ENCODE data around the gene ITGA1.
"Not testable (repeated sequence)": the region's sequence is repeated elsewhere in the genome, so short reads cannot be mapped to it uniquely, and the experiment has no call there.

Gene ITGA1

GRCh38 chr5:52787600-52788504, at the start of gene ITGA1, which contains the start of gene PELO:
ITGA1 (plus strand) TSS chr5:52787916; CDS start chr5:52788354, 438 bp downstream.
PELO (plus strand) TSS chr5:52787916; CDS start chr5:52800395, 12,479 bp downstream.
- DNase-seq, result peak; percentile 19 to 41

GRCh38 chr5:52738095-52738506, 49.6 kb upstream of the ITGA1 start:
- DNase-seq, result no peak

- DNase-seq, result no peak
Observed at GRCh38 chr5:52740007-52740406, 47.7 kb upstream of the ITGA1 start.

GRCh38 chr5:52743012-52743411, 44.7 kb upstream of the ITGA1 start:
- no peak for DNase-seq

DNA sequence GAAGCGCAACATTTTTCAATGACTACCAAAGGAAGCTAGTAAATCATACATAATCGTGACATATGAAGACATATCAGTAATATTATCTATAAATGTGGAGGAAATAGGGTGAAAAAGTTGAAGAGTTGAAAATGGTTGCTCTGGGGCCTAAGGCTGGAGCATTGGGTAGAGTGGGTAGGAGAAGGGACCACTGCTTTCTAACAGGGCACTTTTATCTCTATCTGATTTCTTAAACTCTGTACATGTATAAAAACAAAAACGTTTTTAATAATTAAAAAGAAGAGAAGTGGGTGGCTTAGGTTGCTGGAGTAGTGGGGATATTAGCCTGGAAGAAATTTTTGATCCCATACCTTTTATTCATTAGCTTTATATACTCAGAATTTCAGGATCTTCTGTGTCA, 44.2 kb upstream of the ITGA1 start:
- no peak for DNase-seq

DNA sequence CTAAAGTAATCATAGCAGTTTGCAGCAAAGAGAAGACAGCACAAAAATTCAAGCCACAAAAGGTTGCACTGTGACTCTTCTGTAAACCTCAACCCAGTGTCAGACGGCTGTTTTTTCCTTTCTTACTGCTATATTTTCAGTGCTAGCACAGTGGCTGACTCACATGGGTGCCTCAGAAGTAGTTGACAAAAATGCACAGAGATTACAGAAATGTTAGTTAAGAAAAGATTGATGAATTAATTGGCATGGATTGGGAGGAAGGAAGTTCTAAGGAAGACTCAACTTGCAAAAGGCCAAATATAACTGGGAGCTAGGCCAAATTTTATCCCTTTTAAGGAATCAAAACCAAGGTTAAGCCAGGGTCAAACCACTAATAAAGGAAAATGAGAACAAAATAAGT, 43.7 kb upstream of the ITGA1 start:
- DNase-seq, result peak; percentile 11 to 22

- DNase-seq, result not testable (repeated sequence)
Observed at GRCh38 chr5:52744867-52745458, 42.8 kb upstream of the ITGA1 start.

GRCh38 chr5:52746539-52746938, 41.2 kb upstream of the ITGA1 start:
- DNase-seq, result no peak

DNA sequence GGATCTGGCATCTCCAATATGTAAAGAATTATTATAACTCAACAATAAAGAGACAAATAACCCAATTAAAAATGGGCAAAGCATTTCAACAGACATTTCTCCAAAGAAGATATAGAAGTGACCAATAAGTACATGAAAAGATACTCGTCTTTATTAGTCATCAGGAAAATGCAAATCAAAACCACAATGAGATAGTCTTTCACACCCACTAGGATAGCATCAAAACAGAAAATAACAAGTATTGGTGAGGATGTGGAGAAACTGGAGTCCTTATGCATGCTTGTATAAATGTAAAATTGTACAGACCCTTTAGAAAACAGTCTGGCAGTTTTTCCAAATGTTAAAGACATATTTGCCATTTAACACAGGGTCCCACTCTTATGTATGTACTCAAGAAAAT, 39.1 kb upstream of the ITGA1 start:
- no peak for DNase-seq

DNA sequence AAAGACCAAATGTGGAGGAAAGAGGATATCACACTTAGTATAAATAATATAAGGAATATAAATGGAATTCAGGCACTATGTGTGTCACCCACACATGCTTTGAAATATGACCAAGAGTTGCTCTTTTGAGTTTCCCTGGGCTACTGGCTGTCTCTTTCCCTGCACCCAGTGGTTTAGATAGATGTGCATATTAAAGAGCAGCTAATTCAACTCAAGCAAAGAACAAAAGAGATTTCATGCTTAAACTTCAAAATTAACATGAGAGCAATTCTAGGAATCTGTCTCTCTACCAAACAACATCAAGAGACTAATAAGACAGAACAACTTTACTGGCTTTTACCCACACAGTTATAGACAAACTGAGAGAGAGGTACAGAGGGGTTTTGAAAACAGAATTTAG, 38.0 kb upstream of the ITGA1 start:
- no peak for DNase-seq

DNA sequence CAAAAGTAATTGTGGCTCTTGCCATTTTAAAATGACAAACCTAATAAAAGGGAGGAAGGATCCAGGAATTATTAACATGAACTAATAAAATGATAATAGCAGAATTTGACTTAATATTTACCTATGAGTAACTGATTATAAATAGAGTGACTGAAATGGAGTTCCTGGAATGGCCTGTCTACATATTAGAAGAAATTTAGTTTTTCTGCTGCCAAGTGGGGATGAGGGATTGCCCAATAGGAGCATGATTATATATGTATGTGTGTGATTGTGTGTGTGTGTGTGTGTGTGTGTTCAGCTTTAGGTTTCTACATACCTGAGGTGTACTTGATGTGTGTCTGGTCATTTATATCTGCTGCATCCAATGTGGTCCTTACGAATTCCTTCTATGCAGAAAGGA, 36.6 kb upstream of the ITGA1 start:
- no peak for DNase-seq

DNA sequence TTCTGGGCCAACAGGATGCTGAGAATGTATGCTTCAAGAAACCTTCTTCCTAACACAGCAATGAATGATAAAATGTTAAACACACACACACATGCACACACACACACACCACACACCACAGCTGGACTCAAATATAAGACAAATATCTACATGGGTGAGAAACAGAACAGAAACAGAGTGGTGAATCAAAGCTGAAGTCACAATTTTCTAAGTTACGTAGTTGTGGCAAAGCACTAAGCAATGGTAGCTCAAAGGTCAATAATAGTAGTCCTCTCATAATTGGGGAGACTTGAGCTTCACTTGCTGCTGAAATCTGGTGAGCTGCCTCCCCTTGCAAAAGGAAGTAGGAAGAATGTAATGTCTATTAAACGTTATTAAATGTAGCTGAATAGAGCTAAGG, 33.7 kb upstream of the ITGA1 start:
- no peak for DNase-seq

GRCh38 chr5:52757527-52757926, 30.2 kb upstream of the ITGA1 start:
- DNase-seq, result no peak

- DNase-seq, result no peak
Observed at GRCh38 chr5:52758014-52758413, 29.7 kb upstream of the ITGA1 start.

- no peak for DNase-seq
Observed at GRCh38 chr5:52759331-52759730, 28.4 kb upstream of the ITGA1 start.

DNA sequence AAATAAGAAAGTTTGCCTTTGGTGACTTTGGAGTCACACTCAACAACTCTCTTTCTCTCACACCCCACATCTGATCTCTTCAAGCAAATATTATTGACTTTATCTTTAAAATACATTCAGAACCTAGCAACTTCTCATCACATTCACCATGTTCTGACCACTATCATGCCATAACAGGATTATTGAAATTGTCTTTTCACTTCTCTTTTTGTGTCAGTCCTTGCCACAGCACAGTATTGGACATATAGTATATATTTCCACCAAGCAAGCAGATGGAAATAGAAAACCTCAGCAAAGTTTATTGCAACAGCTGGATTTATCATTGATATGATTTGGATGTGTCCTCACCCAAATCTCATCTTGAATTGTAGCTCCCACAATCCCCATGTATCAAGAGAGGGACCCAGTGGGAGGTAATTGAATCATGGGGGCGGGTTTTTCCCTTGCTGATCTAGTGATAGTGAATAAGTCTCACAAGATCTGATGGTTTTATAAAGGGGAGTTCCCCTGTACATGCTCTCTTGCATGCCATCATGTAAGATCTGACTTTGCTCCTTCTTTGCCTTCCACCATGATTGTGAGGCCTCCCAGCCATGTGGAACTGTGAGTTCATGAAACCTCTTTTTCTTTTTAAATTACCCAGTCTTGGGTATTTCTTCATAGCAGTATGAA, 26.9 kb upstream of the ITGA1 start:
- peak in 1 of 2 donors; percentile 44 for DNase-seq

GRCh38 chr5:52767217-52767743, 20.4 kb upstream of the ITGA1 start:
- DNase-seq, result no peak

DNA sequence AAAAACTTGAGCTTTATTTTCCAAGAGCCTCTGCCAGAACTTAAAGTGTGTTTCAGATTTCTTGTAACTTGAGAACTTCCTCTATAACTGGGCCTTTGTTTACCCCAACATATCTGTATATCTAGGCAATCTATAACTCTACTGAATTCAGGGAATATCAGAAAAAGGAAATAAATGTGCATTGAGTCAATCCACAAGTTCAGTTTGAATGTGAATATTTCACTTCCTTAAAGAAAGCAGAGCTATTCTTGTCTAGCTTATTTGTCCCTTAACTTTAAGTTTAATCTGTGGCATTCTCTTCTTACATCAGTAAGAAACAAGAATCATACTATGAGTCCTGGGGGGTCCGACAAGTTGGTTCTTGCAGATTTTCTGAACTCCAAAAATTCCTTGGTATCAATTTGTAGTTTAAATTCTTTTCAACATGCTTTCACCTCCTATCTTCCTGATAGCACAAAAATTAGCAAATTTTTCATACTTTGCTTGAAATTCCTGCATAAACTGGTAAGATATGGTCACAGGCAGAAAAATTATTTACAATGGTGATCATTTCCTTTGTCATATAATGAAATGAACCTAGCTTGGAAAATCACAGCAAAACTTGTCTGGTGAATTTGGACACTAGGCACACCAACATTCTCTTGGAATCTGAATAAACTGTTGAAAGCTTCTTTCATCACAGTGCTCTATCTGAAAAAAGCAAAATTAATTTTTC, 19.8 kb upstream of the ITGA1 start:
- no peak for DNase-seq

DNA sequence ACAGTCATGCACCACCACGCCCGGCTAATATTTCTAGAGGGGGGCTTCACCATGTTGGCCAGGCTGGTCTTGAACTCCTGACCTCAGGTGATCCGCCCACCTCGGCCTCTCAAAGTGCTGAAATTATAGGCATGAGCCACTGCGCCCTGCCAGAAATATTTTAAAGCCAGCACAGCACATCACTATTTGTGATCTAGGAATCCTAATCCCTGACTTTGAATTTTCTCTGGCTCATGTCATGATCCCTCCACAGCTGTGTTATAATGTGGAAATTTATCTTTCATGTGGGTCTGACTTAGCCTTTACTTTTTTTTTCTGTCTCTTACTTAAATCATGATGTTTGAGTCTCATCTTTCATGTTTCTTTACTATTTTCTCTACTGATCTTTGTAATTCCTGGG, 18.7 kb upstream of the ITGA1 start:
- no peak for DNase-seq

DNA sequence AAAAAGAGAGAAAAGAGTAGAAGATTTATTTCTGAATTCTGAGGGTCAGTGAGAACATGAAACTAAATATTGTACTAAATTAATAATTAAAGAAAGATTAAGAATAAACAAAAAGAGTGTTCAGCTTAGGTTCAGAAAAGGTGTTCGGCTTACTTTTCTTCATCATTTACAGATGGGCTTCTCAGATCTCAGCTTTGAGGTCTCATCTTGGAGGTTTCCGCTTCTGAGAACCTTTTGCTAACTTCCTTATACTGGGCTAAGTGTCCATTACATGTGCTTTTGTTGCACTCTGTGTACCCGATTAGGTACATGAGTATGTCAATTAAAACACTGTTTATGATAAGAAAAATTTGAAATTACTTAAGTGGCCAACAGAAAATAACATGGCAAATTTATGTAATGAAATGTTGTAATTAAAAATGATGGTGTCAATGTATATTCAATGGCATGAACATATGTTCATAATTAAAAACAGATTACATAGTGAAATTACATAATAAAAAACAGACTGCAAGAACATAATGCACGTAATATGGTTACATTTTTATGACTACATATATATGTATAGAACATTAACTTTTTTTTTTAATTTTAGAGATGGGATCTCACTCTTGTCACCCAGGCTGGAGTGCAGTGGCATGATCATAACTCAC, 17.3 kb upstream of the ITGA1 start:
- no peak for DNase-seq

- DNase-seq, result no peak
Observed at GRCh38 chr5:52771343-52772039, 16.2 kb upstream of the ITGA1 start.

DNA sequence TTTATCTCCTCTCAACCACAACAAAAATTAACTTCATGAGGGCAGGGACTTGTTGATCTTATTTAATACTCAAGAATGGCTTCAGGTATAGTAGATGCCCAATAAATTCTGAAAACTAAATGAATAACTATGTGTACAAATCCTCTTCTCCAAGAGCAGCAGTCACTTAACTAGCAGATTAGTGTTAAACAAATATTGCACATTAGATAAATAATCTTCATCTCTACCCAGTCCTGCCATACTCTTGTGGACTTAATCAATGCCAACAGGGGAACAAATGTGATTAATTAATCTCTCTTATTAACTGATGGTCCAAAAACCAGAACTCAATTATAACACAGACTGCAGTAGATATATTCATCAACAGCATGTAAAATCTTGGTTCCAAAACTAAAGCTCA, 15.0 kb upstream of the ITGA1 start:
- no peak for DNase-seq
